Uterus (tissue), 2 donors: ENCODE measurements around the gene SEZ6.

ENCODE experiments used
- CTCF ChIP-seq, 4 experiments: fragments of 200-600 bp in 2 of 4; fragments of 450-650 bp in 2 of 4; sonication (generic) in 2 of 4; IDR thresholded peaks; one replicate each; pipeline ENCODE4 v1.5.1; 2016 to 2019; ENCODE audit warnings: antibody characterized with exemption in 4 of 4, mild to moderate bottlenecking in 2 of 4, moderate library complexity in 1 of 4
- POLR2A ChIP-seq, 2 donors: fragments of 450-650 bp; IDR thresholded peaks; one replicate each; pipeline ENCODE4 v1.6.1; 2016; ENCODE audit warnings: antibody characterized with exemption in 2 of 2, mild to moderate bottlenecking in 1 of 2, moderate library complexity in 1 of 2

GRCh38 chr17:28958820-28959455 is 46.9 kb downstream of the SEZ6 start:
- TF ChIP-seq CTCF (IDR thresholded peaks at IDR 0.05) (no peak), POLR2A (IDR thresholded peaks at IDR 0.05) (no peak)
